H9 (cell line): ENCODE measurements around the gene PPP1R14C. TPM values are rescaled to one million over a fixed set of nuclear protein-coding genes. Genes with fewer than 3 reads are reported as not detected.

Source experiments
- DNase-seq: peaks from one replicate; pipeline ENCODE4 v3.0.0-alpha.2; 2017
- H2AFZ ChIP-seq: one replicate; pipeline ENCODE4 v1.6.1; 2013; ENCODE audit warnings: mild to moderate bottlenecking, low read length, control low read depth, moderate library complexity
- H2AK5ac ChIP-seq: 2 replicates; pipeline ENCODE4 v1.6.1; 2013; ENCODE audit warnings: low read length, control low read depth, mixed read lengths; ENCODE audit not compliant: insufficient read length
- H2BK120ac ChIP-seq: one replicate; pipeline ENCODE4 v1.6.1; 2013; ENCODE audit warnings: low read depth, mild to moderate bottlenecking, low read length, control low read depth, inconsistent platforms; ENCODE audit not compliant: poor library complexity, severe bottlenecking
- H2BK12ac ChIP-seq: 2 replicates; pipeline ENCODE4 v1.6.1; 2013; ENCODE audit warnings: low read length, control low read depth, mixed read lengths, low read depth; ENCODE audit not compliant: insufficient read length
- H2BK15ac ChIP-seq: 2 replicates; pipeline ENCODE4 v1.6.1; 2013; ENCODE audit warnings: low read depth, low read length, control low read depth
- H2BK20ac ChIP-seq: one replicate; pipeline ENCODE4 v1.6.1; 2013; ENCODE audit warnings: low read depth, mild to moderate bottlenecking, low read length, control low read depth, inconsistent platforms; ENCODE audit not compliant: poor library complexity, severe bottlenecking
- H2BK5ac ChIP-seq: 2 replicates; pipeline ENCODE4 v1.6.1; 2013; ENCODE audit warnings: low read length, control low read depth, mixed read lengths; ENCODE audit not compliant: insufficient read length
- H3K14ac ChIP-seq: 2 replicates; pipeline ENCODE4 v1.6.1; 2013; ENCODE audit warnings: low read length, control low read depth; ENCODE audit not compliant: insufficient read depth
- H3K18ac ChIP-seq: 2 replicates; pipeline ENCODE4 v1.6.1; 2013; ENCODE audit warnings: low read depth, mild to moderate bottlenecking, mixed read lengths, low read length, control low read depth; ENCODE audit not compliant: insufficient read length
- H3K23ac ChIP-seq: 2 replicates; pipeline ENCODE4 v1.6.1; 2013; ENCODE audit warnings: low read length, control low read depth, mixed read lengths, low read depth; ENCODE audit not compliant: insufficient read length
- H3K23me2 ChIP-seq: 2 replicates; pipeline ENCODE4 v1.6.1; 2013; ENCODE audit warnings: low read depth, mild to moderate bottlenecking, mixed read lengths, low read length, control low read depth; ENCODE audit not compliant: insufficient read length, poor library complexity, severe bottlenecking
- H3K27ac ChIP-seq: 2 replicates; pipeline ENCODE4 v1.5.1; 2013; ENCODE audit warnings: low read length, control low read depth, mixed read lengths, low read depth; ENCODE audit not compliant: insufficient read length
- H3K27me3 ChIP-seq: 2 replicates; pipeline ENCODE4 v1.6.1; 2013; ENCODE audit warnings: low read length, control low read depth, inconsistent platforms; ENCODE audit not compliant: insufficient read depth
- H3K4ac ChIP-seq: 2 replicates; pipeline ENCODE4 v1.6.1; 2013; ENCODE audit warnings: low read depth, mild to moderate bottlenecking, control low read depth, inconsistent platforms, low read length, moderate library complexity
- H3K4me1 ChIP-seq: 2 replicates; pipeline ENCODE4 v1.6.1; 2013; ENCODE audit warnings: low read length, control low read depth, inconsistent platforms; ENCODE audit not compliant: insufficient read depth
- H3K4me2 ChIP-seq: 2 replicates; pipeline ENCODE4 v1.6.1; 2013; ENCODE audit warnings: low read length, control low read depth, mixed read lengths; ENCODE audit not compliant: insufficient read length, insufficient read depth
- H3K56ac ChIP-seq: 2 replicates; pipeline ENCODE4 v1.6.1; 2013; ENCODE audit warnings: low read depth, mild to moderate bottlenecking, mixed read lengths, low read length, control low read depth; ENCODE audit not compliant: insufficient read length
- H3K79me1 ChIP-seq: 2 replicates; pipeline ENCODE4 v1.6.1; 2013; ENCODE audit warnings: low read depth, mild to moderate bottlenecking, moderate library complexity, low read length, control low read depth, inconsistent platforms; ENCODE audit not compliant: insufficient read depth, poor library complexity, severe bottlenecking
- H3K79me2 ChIP-seq: 2 replicates; pipeline ENCODE4 v1.6.1; 2013; ENCODE audit warnings: low read length, control low read depth, inconsistent platforms; ENCODE audit not compliant: insufficient read depth
- H3K9ac ChIP-seq: 2 replicates; pipeline ENCODE4 v1.6.1; 2013; ENCODE audit warnings: low read length, control low read depth, mixed read lengths; ENCODE audit not compliant: insufficient read length; ENCODE audit errors: extremely low read depth
- H3K9me3 ChIP-seq: one replicate; pipeline ENCODE4 v1.6.1; 2013; ENCODE audit warnings: low read depth, low read length, inconsistent platforms; ENCODE audit not compliant: control insufficient read depth
- H3T11ph ChIP-seq: one replicate; pipeline ENCODE4 v1.6.1; 2013; ENCODE audit warnings: mild to moderate bottlenecking, low read length, control low read depth, inconsistent platforms
- H4K20me1 ChIP-seq: one replicate; pipeline ENCODE4 v1.6.1; 2013; ENCODE audit not compliant: control insufficient read depth, insufficient read length, insufficient read depth
- H4K5ac ChIP-seq: 2 replicates; pipeline ENCODE4 v1.6.1; 2013; ENCODE audit warnings: low read depth, mild to moderate bottlenecking, mixed read lengths, low read length, control low read depth; ENCODE audit not compliant: insufficient read length
- H4K8ac ChIP-seq: replicated peaks from 2 replicates; pipeline ENCODE4 v1.6.1; 2013; ENCODE audit warnings: low read length, control low read depth, mixed read lengths, low read depth; ENCODE audit not compliant: insufficient read length
- H4K91ac ChIP-seq: 2 replicates; pipeline ENCODE4 v1.6.1; 2013; ENCODE audit warnings: low read depth, mild to moderate bottlenecking, moderate library complexity, mixed read lengths, low read length, control low read depth; ENCODE audit not compliant: insufficient read length
- H3K27ac Mint-ChIP-seq, 3 experiments: 2 replicates in 2 of 3; 3 replicates in 1 of 3; pipeline ENCODE4 v1.8.0; 2020 to 2021; ENCODE audit warnings: mixed read lengths in 3 of 3, mild to moderate bottlenecking in 1 of 3, moderate library complexity in 1 of 3
- H3K27me3 Mint-ChIP-seq: 2 replicates; pipeline ENCODE4 v1.8.0; 2021; ENCODE audit warnings: low read depth, mild to moderate bottlenecking, moderate library complexity, mixed read lengths
- H3K36me3 Mint-ChIP-seq, 3 experiments: 2 replicates in 2 of 3; 3 replicates in 1 of 3; pipeline ENCODE4 v1.8.0; 2020 to 2021; ENCODE audit warnings: low read depth in 3 of 3, mixed read lengths in 3 of 3; ENCODE audit not compliant: insufficient read depth in 1 of 3
- H3K4me1 Mint-ChIP-seq, 2 experiments: 2 replicates each; pipeline ENCODE4 v1.8.0; 2020; ENCODE audit warnings: mixed read lengths in 2 of 2
- H3K4me3 Mint-ChIP-seq, 2 experiments: 2 replicates in 1 of 2; 3 replicates in 1 of 2; pipeline ENCODE4 v1.8.0; 2020 to 2021; ENCODE audit warnings: mild to moderate bottlenecking in 2 of 2, mixed read lengths in 2 of 2, moderate library complexity in 1 of 2
- H3K9me3 Mint-ChIP-seq, 2 experiments: 2 replicates in 1 of 2; 3 replicates in 1 of 2; pipeline ENCODE4 v1.8.0; 2020; ENCODE audit warnings: mild to moderate bottlenecking in 2 of 2, mixed read lengths in 2 of 2, moderate library complexity in 1 of 2
- total RNA-seq: library from RNA; stranded (reverse); gene quantifications from 2 replicates; pipeline ENCODE4 v1.2.1, GENCODE V29; 2021
- TF ChIP-seq, protein P1 (sequence below): fragments of 200-600 bp; sonication (generic); conservative IDR thresholded peaks from 3 replicates; pipeline ENCODE4 v1.8.0; 2021; ENCODE audit warnings: antibody characterized with exemption, mild to moderate bottlenecking

The PPP1R14C gene
- total RNA-seq, 1 experiment from 2014 or later, result 0.37 TPM

DNA sequence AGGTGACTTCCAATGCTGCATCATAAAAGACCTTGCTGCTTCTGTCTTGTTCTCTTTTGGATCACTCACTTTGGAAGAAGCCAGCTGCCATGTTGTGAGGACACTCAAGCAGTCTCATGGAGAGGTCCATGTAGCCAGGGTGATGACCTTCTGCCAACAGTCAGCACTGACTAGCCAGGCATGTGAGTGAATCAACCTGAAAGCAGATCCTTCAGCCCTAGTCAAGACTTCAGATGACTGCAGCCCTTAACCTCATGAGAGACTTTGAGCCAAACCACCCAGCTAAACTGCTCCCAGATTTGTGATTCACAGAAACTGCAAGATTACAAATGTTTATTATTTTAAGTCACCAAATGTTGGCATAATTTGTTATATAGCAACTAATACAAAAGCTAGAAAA lies 140.0 kb downstream of the PPP1R14C start:
- Histone ChIP-seq H4K91ac (no peak overlapping the region), H3K9me3 (no peaks in the 10 kb centered on the region), H3K27ac (no peak overlapping the region), H3K23ac (no peak overlapping the region), H4K8ac (no peak overlapping the region), H3K79me2 (no peaks in the 10 kb centered on the region), H2BK120ac (no peak overlapping the region), H3K4me2 (no peak overlapping the region), H3K9ac (no peak overlapping the region), H2AK5ac (no peak overlapping the region), H3K79me1 (no peaks in the 10 kb centered on the region), H2BK20ac (no peak overlapping the region), H3K18ac (no peak overlapping the region), H2AFZ (no peak overlapping the region), H2BK5ac (no peak overlapping the region), H2BK15ac (no peak overlapping the region), H3K14ac (no peak overlapping the region), H3K23me2 (no peaks in the 10 kb centered on the region), H3K4me1 (no peaks in the 10 kb centered on the region), H4K20me1 (no peaks in the 10 kb centered on the region), H3T11ph (no peak overlapping the region), H4K5ac (no peak overlapping the region), H3K56ac (no peak overlapping the region), H2BK12ac (no peak overlapping the region), H3K27me3 (no peaks in the 10 kb centered on the region), H3K4ac (no peak overlapping the region)
- Mint-ChIP-seq H3K27ac (no peak overlapping the region), H3K4me3 (no peak overlapping the region), H3K36me3 (peaks cover 4 to 6% (median 4%) of the 10 kb centered on the region in 3 experiments; a peak in 5 of 7 replicates), H3K9me3 (peaks cover 9 to 12% of the 10 kb centered on the region in 2 experiments; a peak in 4 of 5 replicates), H3K27me3 (peaks cover 4% of the 10 kb centered on the region), H3K4me1 (peaks cover 2 to 5% of the 10 kb centered on the region in 2 experiments; a peak in 1 of 4 replicates)
- no peak for DNase-seq
- TF ChIP-seq, protein P1, sequence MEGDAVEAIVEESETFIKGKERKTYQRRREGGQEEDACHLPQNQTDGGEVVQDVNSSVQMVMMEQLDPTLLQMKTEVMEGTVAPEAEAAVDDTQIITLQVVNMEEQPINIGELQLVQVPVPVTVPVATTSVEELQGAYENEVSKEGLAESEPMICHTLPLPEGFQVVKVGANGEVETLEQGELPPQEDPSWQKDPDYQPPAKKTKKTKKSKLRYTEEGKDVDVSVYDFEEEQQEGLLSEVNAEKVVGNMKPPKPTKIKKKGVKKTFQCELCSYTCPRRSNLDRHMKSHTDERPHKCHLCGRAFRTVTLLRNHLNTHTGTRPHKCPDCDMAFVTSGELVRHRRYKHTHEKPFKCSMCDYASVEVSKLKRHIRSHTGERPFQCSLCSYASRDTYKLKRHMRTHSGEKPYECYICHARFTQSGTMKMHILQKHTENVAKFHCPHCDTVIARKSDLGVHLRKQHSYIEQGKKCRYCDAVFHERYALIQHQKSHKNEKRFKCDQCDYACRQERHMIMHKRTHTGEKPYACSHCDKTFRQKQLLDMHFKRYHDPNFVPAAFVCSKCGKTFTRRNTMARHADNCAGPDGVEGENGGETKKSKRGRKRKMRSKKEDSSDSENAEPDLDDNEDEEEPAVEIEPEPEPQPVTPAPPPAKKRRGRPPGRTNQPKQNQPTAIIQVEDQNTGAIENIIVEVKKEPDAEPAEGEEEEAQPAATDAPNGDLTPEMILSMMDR, result no peak
